C4-2B (cell line): Measurements from ENCODE around the gene VAT1L.

ENCODE experiments used
- H3K27ac ChIP-seq: fragments of 450-650 bp; 2 replicates; pipeline ENCODE4 v1.5.1; 2017
- CTCF ChIP-seq: fragments of 450-650 bp; conservative IDR thresholded peaks from 2 replicates; pipeline ENCODE4 v1.5.1; 2017; ENCODE audit warnings: mild to moderate bottlenecking
- ZFX ChIP-seq: fragments of 450-650 bp; IDR thresholded peaks from 2 replicates; pipeline ENCODE4 v1.6.1; 2017

VAT1L gene

DNA sequence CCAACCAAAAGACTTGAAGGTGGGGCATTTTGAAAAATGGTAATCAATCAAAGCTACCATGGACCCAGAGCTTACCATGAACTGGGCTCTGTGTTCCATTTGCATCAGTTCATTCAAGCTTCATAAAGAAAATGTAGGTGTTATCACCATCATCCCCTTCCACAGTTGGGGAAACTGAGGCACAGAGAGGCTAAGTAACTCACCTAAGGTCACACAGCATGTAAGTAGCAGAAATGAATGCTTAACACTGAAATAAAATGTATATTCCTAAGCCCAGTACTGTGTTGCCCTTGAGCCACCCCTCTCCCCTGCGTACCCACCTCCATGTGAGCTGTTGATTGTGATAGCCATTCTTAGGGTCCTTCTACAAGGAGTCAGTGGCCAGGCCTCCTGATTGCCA, 83.6 kb downstream of the VAT1L start:
- TF ChIP-seq CTCF (no peak), ZFX (no peak)
- no peak overlapping the region for H3K27ac ChIP-seq

DNA sequence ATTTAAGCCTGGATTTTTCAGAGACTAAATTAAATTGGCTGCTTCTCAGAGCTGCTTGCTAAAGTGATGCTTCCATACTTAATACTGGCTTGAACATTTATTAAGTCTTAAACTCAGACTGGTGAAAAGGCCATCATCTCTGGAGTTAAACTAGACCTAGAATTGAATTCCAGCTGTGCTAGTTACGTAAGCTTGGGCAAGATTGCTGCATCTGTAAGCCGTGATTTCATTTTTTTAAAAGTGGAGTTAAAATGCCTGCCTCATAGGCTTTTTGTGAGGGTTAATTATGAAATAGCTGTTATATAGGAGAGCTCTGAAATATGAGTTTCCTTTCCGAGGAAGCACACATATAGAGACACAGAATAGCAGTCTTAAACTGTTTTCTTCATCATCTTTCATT, 84.7 kb downstream of the VAT1L start:
- TF ChIP-seq ZFX (no peak), CTCF (no peak)
- no peak overlapping the region for H3K27ac ChIP-seq

DNA sequence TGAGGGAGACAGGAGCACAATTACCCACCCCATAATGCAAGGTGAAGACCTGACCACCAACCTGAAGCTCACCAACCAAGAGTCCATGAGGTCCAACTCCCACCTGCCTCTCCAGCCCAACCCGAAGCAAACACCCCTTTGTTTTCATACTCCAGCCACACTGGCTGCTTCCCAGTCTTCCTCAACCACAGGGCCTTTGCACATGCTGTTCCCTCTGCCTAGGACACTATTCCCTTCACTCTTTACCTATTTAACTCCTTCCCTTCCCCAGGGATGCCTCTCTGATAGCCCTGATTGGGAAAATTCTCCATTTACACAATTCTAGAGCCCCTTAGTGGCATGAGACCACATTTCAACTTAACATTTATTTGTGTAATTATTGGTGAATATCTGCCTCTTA, 86.0 kb downstream of the VAT1L start:
- H3K27ac ChIP-seq, result no peak overlapping the region
- TF ChIP-seq ZFX (no peak), CTCF (no peak)

- no peak for TF ChIP-seq CTCF
- TF ChIP-seq ZFX, result no peak
- H3K27ac ChIP-seq, result no peak overlapping the region
These were observed 88.4 kb downstream of the VAT1L start for GRCh38 chr16:77876776-77877175.

DNA sequence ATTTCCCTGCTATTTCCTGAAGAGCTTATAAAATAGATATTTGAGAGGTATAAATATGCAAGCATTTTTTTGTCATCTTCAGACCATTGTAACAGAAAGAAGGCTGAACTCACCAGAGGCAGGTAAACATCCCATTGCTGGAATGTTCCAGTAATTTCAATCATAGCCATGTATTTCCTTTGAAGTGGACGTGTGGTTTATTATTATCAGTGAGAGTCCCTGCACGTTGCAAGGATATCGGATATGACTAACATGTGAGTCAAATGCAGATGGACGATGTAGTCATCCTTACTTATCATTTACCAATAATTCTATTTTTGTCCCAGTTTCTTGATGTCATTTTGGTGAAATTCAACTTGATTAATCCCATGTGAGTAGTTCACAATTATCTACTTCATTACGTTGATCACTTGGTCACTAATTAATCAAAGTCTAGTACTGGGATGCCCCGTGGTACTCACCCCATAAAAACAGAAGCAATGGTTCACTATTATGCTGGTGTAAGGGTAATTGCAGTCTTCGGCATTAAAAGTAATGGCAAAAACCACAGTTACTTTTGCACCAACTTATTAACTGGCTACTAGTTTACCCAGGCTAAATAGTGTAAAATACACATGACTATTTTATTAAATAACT, 89.5 kb downstream of the VAT1L start:
- H3K27ac ChIP-seq, result no peak overlapping the region
- TF ChIP-seq ZFX (no peak), CTCF (no peak)

DNA sequence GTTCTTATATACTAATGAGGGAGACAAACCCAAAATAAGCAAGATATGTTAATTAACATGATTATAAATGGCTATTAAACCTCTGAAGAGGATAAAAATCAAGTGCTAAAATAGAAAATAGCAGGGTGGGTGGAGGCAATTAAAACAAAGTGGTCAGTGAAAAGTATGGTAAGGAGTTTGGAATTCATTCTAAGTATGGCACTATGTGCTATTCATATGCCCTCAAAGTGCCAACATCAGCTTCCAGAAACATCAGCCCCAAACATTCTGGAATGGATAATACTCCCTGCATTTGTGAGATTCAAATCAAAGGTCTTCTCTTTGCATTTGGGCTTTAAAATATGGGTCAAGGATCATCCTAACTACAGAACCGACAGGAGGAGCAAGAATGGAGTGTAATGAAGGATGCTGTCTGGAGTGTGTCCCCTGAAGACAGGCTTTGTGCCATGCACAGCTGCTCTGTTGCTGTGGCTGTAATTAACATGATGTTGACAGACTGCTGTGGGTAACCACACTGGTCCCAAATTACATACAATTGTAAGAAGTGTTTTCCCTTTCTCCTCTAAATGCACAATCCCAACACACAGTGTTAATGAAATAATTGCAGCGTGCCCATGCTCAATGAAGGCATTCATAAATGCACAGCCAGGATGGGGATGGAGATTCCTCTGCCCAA, 93.1 kb downstream of the VAT1L start:
- H3K27ac ChIP-seq, result no peak overlapping the region
- TF ChIP-seq ZFX, result no peak
- no peak for TF ChIP-seq CTCF

DNA sequence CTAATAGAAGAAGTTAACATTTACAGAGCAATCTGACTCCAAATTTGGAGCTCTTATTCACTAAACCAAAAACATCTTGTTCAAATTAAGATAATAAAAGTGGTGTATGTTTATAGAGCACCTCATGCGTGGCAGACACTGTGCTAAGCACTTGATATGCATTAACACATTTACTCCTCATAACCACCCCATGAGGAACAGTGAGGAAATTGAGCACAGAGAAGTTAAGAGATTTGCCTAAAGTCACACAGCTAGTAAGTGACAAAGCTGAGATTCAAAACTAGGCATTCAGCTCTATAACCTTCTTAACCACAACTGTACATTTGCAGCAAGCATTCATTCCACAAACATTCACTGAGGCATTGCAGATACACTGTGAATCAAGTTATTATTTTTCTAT, 94.0 kb downstream of the VAT1L start:
- no peak overlapping the region for H3K27ac ChIP-seq
- TF ChIP-seq ZFX (no peak), CTCF (no peak)
